ENCODE results near the gene KICS2.
"Not testable (repeated sequence)": the region's sequence is repeated elsewhere in the genome, so short reads cannot be mapped to it uniquely, and the experiment has no call there.

Gene KICS2

GRCh38 chr12:64216239-64216638 lies 5.9 kb downstream of the KICS2 start:
- no peak for DNase-seq (ENCODE audit: low spot score)

DNA sequence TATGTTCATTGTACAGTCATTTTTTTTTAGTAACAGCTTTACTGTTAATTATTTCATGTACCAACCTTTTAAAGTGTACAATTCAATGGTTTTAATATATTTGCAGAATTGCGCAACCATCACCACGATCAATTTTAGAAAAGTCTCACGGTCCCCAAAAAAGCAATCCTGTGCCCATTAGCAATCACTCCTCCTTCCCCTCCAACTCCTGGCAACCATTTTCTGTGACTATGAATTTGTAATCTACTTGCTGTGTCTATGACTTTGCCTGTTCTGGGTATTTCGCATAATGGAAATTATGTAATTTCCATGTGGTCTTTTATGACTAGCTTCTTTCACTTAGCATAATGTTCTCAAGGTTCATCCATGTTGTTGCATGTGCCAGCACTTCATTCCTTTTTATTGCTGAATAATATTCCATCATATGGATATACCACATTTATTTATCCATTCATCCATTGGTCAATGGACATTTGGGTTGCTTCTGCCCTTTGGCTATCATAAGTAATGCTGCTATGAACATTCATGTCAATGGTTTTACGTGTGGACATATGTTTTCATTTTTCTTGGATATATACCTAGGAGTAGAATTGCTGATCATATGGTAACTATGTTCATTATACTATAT lies 9.9 kb downstream of the KICS2 start:
- no peak for DNase-seq (ENCODE audit: low spot score)

GRCh38 chr12:64207453-64207852 lies 14.6 kb downstream of the KICS2 start:
- DNase-seq (ENCODE audit: low spot score), result no peak

DNA sequence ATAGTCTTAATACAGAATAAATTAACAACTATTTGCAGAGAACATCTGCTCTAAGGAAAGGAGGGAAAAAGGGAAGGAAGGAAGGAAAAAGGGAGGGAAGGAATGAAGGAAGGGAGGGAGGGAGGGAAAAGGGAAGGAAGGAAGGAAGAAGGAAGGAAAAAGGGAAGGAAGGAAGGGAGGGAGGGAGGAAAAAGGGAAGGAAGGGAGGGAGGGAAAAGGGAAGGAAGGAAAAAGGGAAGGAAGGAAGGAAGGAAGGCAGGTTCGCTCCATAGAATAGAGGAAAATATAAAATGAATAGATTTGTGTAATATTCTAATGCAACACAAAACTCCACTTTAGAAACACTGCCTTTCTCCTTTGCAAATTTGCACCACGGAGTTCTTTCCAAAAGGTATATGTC lies 16.6 kb downstream of the KICS2 start:
- DNase-seq (ENCODE audit: low spot score), result no peak

GRCh38 chr12:64203775-64204174 lies 18.3 kb downstream of the KICS2 start:
- no peak for DNase-seq (ENCODE audit: low spot score)

DNA sequence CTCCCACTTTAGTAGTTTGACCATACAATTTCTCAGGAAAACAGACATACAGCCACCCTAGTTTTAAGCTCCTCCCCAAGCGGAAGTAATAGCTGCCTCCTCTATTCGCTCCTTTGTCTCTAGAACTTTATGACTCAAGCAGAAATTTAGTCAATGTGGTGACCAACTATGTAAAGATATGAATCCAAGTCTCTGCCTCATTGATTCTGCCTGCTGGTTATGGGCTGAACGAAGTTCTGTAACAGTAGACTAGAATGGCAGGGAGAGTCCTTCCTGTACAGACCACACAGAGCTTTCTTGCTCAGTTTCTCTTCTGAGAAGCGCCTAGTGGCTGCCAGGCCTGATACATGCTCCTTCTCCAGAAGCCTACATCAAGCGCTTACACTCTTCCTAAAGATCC lies 19.1 kb downstream of the KICS2 start:
- DNase-seq (ENCODE audit: low spot score), result no peak

DNA sequence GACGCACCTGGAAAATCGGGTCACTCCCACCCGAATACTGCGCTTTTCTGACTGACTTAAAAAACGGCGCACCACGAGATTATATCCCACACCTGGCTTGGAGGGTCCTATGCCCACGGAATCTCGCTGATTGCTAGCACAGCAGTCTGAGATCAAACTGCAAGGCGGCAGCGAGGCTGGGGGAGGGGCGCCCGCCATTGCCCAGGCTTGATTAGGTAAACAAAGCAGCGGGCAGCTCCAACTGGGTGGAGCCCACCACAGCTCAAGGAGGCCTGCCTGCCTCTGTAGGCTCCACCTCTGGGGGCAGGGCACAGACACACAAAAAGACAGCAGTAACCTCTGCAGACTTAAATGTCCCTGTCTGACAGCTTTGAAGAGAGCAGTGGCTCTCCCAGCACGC lies 26.3 kb downstream of the KICS2 start:
- not testable (repeated sequence) for DNase-seq (ENCODE audit: low spot score)

DNA sequence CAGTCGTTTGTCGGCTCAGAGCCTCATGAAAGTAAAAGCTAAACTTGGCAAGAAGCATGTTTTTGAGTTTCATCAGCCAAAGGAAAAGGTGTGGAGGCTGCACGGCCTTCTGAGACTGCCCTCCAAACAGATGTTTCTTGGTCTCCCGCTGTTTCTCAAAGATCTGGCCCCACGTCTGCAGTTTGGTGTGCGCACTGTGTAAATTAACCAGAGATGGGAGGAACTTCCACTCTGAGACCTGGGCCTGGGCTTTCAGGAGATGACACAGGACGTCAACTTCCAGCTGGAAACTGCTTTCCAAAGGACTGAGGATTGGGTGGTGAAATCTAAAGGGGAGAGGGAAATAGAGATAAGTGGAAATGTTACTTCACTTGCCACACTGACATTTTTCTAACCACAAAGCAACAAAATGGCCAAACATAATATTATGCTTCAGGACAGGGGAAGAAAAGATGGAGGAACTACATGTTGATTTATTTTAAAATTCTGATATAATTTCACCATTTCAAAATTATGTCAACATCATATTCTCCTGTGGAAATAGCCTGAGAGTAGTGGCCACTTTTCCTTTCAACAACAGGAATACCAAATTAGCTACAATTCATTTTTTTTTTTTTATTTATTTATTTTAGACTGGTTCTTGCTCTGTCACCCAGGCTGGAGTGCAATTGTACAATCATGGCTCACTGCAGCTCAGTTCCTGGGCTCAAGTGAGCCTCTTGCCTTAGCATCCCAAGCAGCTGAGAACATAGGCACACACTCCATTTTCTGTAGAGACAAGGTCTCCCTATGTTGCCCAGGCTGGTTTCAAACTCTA lies 27.6 kb downstream of the KICS2 start:
- DNase-seq (ENCODE audit: low spot score), result no peak

DNA sequence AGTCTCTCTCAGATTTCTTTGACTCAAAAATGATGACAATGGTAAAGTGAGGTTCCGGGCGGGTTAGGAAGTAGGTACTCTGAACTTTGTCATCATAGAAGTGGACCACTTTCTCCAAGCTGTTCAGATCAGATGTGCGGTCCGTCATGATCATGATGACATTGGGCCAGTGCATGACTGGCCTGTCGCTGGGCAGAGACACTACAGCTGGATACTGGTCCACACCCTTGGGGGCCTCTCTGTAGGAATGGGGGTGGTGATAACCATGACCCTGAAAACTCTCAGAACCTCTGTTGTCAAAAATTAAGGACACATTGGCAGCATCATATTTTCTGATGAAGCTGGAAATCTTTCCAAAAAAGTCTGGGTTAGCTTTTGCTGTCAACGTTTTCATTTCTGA lies 28.2 kb downstream of the KICS2 start:
- no peak for DNase-seq (ENCODE audit: low spot score)

DNA sequence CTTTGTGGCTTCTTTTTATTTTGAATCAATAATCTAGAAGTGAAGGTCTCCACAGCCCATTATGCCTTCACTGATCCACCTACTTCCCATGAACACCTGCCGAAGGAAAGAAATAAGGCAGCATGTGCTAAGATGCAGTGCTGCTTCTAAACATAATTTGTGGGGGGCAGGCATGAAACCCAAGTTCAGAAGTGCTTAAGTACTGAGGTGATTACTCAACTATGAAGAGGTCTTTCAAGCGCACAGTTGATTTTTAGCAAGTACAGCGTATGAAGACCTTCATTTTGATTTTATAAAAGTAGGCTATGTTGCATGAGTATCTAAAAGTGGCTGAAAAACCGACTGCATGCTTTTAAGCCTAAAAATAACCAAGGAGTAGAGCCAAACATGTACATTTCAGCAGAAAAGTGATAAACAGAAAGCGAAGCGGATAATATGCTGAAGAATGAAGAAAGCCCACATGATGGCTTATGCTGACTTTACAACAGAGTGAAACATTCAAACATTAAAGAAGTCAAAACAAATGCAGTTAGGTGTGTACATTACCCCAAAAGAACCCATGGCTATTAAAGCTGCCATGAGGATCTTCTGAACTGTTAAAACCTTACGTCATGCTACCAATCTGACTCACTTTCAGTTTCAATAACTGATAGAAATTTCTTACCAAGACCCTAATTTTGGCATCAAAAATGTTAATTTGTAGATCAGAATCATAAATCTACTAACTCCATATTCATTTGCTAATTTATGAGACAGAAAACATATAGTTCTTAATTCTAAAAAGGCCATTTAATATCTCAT lies 29.3 kb downstream of the KICS2 start:
- no peak for DNase-seq (ENCODE audit: low spot score)

- no peak for DNase-seq (ENCODE audit: low spot score)
Observed at GRCh38 chr12:64190140-64190539, 32.0 kb downstream of the KICS2 start.

GRCh38 chr12:64189530-64189929 lies 32.6 kb downstream of the KICS2 start:
- DNase-seq (ENCODE audit: low spot score), result no peak

DNA sequence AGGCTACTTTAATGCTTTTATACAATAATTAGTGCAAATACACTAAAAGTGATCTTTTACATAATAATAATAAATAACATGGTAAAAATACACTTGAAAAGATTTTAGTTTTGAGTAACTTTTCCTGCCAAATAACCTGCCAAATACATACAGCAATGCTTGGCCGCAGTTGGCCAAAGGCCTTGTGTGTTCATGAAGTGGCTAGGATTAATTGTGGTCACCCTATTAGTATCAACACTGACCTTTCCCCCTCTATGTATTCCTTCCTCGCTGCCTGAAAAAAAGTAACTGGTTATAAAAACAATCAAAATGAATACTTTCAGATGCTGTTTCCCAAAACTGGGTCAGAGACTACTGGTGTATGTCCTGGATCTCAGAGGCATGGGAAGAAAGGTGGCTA lies 34.3 kb downstream of the KICS2 start:
- DNase-seq (ENCODE audit: low spot score), result no peak

GRCh38 chr12:64187370-64187769 lies 34.7 kb downstream of the KICS2 start:
- no peak for DNase-seq (ENCODE audit: low spot score)

DNA sequence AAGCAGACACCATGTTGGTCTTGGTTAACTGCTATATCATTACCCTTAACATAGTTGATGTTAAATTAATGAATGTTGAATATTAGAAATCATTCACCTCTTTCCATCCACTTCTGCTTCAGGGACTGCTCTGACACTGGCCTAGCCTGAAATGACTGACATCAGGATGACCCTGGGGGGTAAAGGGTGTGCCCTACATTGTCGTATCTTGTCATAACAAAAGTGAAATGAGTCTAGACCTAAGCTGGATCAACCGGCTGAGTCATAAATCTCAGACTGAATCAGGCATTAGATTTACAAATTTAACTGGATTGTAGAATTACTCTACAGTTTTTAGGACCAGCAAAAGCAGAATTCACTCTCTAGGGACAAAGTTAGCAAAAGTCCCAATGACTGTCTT lies 35.3 kb downstream of the KICS2 start:
- DNase-seq (ENCODE audit: low spot score), result no peak

DNA sequence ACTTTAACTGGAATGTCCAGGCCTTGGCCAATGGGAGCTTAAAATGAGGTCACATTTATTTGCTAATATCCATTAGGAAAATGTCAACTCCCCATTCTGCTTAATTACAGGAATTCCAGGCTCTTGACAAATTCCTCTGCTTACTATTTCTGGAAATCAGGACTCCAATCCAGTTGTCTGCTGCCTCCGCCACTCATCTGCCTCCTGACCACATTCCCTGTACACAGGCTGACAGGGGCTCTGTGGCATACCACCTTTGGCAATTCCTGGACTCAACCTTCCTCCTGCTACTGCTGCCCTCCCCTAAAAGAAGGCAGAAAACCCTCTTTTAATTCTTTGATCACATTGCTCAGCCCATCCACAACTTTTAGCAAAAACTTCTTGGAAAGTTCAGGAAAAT lies 37.9 kb downstream of the KICS2 start:
- no peak for DNase-seq (ENCODE audit: low spot score)

GRCh38 chr12:64181430-64182291 lies 40.4 kb downstream of the KICS2 start:
- no peak for DNase-seq (ENCODE audit: low spot score)

DNA sequence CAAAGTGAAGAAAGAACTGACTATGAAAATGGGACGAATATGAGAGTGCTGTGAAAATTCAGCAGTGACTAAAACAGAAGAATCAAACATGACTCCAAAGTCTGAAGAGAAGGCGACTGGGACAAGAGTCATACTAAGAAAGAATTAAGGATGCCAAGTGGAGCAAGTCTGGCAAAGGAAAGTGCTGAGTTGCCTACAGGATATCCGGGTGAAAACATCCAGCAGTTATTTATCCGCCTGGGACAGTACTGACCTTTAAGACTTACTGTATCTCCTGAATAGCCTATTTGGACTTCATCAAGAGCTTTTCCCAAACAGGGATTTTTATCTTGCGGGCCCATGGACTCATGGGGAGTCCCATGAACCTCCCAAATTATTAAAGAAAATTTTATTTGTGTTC lies 41.1 kb downstream of the KICS2 start:
- no peak for DNase-seq (ENCODE audit: low spot score)

GRCh38 chr12:64178122-64178521 lies 44.0 kb downstream of the KICS2 start:
- DNase-seq (ENCODE audit: low spot score), result no peak

- DNase-seq (ENCODE audit: low spot score), result no peak
Observed at GRCh38 chr12:64177001-64177400, 45.1 kb downstream of the KICS2 start.

GRCh38 chr12:64175254-64175945 lies 46.7 kb downstream of the KICS2 start:
- DNase-seq (ENCODE audit: low spot score), result no peak

Measured in hematopoietic multipotent progenitor cell treated with erythropoietin and hydrocortisone succinate and interleukin-3 and kit ligand, for 17 days (in vitro differentiated cells).